Measurements from ENCODE around the gene SLC6A16. TPM values are rescaled to one million over a fixed set of nuclear protein-coding genes. Genes with fewer than 3 reads are reported as not detected.
"Not testable (repeated sequence)": the region's sequence is repeated elsewhere in the genome, so short reads cannot be mapped to it uniquely, and the experiment has no call there.

Gene SLC6A16
- 0.05 TPM in 2 replicates for total RNA-seq (2014; rRNA removed; shearing (Covaris generic))

GRCh38 chr19:49324801-49325576 lies at the start of gene SLC6A16:
TSS of gene SLC6A16 (minus strand) at chr19:49325191. CDS start at chr19:49311347, 13,844 bp downstream.
- DNase-seq (ENCODE audit: low read depth), result no peak

- not testable (repeated sequence) for DNase-seq (ENCODE audit: low read depth)
Observed at GRCh38 chr19:49373174-49373573, 48.2 kb upstream of the SLC6A16 start.

DNA sequence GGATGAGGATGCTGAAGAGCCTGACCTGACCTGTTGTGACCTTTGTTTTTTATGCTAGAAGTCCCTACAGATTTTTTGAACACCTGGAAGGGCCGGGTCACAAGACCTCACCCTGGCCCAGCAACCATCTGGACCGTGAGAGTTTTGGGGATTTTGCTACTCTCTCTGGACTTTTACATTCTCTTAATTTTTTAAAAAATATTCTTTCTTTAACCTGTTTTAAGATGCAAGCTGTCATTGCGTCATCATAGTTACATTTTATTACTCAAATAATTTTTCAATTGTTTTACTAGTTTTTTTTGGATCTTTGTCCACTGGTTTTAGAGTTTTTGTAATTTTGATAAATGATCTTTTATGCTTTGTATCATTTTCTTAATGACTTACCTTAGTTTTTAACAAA lies 46.2 kb upstream of the SLC6A16 start:
- DNase-seq (ENCODE audit: low read depth), result no peak

- DNase-seq (ENCODE audit: low read depth), result no peak
Observed at GRCh38 chr19:49368711-49369358, 43.8 kb upstream of the SLC6A16 start.

GRCh38 chr19:49366110-49366509 lies 41.1 kb upstream of the SLC6A16 start:
- no peak for DNase-seq (ENCODE audit: low read depth)

GRCh38 chr19:49364083-49364737 lies 39.2 kb upstream of the SLC6A16 start:
- no peak for DNase-seq (ENCODE audit: low read depth)

DNA sequence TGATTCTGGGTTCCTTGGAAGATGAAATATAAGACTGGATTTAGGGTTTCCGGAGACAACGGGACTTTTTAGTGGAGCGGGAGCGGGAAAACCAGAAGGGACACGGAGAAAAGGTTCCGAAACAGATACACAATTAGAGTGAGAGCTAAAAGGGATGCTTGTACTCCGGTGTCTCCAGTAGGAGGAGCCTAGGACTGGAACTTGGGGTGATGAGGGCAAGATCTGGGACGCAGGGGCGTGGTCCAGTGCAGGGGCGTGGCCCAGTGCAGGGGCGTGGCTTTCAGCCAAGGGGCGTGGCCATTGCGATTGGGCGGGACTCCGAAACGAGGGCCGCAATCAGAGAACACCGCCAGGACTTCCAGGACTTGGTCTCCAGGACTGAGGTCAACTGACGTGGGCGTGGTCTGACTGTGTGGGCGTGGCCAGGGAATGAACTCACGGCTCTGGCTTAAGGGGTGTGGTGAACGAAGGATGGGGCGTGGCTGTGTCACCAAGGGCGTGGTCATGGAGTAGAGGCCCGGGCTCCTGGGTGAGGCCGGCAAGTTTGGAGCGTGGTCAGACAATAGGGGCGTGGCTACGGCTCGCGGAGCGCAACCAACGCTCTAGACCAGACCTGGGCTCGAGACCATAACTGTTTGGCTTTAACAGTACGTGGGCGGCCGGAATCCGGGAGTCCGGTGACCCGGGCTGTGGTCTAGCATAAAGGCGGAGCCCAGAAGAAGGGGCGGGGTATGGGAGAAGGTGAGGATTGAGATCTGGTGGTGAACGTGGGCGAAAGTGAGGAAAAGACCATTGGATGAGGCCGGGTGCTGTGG lies 38.5 kb upstream of the SLC6A16 start, which contains the start of gene DKKL1:
Gene DKKL1 (plus strand): TSS at position 610 of the 815 bp plus-strand sequence. CDS start 122 bp downstream, at position 732.
- DNase-seq (ENCODE audit: low read depth), result peak; percentile 97

DNA sequence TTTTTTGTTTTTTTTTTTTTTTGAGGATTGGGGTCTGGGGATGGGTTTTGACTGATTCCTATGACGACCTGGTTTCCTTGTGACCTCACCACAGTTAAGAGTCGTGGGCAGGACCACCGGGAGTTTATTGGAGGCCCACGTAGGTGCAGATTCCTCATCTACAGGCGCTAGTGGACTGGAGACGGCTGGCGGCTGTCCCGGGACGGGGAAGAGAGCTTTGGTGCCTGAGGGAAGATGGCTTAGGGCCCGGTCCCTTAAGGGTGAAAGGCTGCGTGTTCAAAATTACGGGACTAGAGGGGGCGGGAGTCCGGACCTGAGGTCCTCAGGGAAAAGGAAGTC lies 37.9 kb upstream of the SLC6A16 start:
- DNase-seq (ENCODE audit: low read depth), result no peak

DNA sequence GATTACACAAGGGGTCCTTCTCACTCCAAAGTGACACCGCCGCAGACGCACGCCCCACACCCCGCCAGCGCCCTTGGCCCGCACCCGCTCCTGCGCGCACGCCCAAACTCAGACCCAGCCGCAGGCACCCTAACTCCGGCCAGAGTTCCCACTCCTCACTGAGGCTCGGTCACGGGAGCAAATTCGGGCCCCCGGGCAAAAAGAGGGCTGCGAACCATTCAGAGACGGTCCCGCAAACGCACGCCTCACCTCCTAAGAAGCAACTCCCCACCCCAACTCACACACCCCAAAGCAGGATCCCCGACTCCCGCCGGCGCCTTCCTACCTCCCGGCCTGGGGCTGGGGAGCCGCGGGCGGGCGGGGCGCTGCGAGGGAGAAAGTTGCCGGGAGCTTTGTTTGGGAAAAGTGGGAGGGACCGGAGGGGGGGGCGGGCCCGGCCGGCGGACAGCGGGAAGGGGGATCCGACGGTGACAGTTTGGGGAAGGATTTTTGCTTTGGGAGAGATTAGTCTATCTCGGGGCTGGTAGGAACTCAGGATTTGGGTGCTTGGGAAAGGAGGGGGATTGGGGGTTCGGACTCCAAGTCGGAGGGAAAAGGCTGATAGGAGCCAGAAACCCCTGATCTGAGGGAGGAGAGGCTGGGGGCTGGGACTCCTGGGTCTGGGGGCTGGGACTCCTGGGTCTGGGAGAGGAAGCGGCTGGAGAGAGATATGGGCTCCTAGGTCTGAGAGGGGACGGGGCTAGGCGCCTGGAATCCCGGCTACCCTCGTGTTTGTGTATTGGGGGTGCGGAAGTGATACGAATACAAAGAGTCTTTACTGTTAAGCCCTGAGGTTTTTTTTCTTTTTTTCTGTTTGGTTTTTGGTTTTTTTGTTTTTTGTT lies 37.3 kb upstream of the SLC6A16 start, which contains the start of gene TEAD2:
Gene TEAD2 (minus strand): TSS at position 369 of the 881 bp plus-strand sequence. CDS start 2,341 bp downstream, outside the sequence.
- DNase-seq (ENCODE audit: low read depth), result peak; percentile 60

DNA sequence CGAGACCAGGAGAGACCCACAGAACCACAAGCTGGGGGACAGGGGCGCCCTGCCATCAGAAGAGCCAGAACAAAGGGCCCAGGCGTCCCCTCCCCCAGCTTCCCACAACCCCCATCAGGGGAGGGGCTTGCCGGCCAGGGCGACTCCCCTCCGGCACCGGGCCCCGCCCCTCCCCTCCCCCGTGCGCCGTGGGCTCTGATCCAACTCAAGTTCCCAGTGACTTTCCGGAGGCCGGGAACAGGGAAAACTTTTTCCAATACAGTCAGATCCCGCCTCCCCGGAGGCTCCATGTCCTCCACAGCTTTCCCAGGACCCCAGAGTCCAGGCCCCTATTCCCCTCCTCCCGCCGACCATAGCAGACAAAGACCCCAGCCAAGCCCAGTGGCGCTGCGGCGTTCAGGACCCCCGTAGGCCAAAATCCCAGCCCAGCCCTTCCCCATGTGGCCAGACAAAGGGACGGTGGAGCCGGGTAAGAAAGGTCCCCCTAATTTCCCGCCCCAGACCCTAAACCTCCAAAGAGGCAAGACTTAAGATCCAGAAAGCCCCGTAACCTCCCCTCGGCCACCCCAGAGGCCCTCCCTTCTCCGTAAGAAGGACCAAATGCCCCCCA lies 36.6 kb upstream of the SLC6A16 start:
- peak; percentile 61 for DNase-seq (ENCODE audit: low read depth)

DNA sequence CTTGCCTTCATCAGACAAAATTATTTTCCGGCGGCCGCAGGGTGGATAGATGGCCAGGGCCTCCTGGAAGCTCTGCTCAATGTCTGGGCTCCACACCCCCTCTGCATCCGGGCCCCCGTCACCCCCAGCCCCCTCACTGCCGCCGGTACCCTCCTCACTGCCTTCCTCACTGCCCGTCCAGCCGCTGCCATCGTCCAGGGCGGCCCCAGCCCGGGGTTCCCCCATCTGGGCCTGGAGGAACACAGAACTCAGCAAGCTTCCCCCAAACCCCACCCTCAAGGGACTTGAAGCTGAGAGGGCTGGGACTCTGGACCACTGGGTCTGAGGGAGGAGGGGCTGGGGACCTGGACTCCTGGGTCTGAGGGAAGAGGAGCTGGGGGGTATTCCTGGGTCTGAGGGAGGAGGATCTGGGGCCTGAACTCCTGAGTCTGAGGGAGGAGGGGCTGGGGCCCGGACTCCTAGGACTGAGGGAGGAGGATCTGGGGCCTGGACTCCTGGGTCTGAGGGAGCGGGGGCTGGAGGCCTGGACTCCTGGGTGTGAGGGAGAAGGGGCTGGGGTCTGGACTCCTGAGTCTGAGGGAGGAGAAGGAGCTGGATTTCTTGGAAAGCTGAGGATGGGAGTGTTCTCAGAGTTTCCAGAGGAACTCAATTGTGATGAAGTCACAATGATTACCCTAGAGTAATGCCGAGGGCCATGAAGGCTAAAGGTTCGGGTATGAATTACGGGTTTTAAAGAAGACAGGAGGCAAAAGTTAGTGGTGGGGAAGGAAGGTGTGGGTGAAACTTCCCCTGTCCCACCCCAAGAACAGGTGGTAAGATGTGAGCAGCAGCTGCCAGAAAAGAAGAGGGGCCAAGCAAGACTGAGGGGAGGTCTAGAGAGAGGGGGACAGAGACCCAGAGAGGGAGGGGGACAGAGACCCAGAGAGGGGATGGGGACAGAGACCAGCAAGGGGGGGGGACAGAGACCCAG lies 35.1 kb upstream of the SLC6A16 start:
- DNase-seq (ENCODE audit: low read depth), result no peak

DNA sequence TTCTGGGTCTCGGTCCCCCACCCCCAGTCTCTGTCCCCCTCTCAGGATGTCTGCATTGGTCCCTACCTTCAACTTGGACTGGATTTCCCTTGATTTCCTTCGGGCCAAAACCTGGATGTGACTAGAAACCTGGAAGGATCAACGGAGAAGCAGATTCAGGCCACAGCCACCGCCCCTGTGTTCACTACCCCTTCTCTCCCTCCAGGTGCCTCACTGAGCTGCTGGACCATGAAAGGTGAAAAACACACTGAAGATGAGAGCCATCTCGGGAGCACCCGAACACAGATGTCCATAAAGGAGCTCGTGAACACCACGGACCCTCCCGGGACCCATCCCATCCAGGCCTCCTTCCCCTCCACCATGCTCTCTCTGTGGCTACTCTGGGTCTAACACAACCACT lies 32.2 kb upstream of the SLC6A16 start:
- DNase-seq (ENCODE audit: low read depth), result no peak

DNA sequence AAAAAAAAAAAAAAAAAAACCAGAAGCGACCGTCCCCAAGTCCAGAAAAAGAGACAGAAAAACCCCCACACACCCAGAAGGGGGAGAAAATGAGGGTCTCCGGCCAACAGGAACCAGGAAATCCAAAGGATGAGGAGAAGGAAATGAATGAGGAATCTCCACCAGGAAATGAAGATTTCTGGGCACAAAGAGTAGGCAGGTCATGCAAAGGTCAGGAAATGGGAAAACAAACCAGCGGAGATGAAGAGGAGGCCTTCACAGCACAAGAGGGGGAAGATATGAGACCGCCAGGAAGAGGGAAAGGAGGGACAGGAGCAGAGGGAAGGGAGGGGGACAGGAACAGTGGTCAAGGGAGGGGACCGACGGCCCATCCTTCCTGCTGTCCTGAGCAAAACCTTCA lies 31.4 kb upstream of the SLC6A16 start:
- no peak for DNase-seq (ENCODE audit: low read depth)

- DNase-seq (ENCODE audit: low read depth), result no peak
Observed at GRCh38 chr19:49355909-49356353, 30.9 kb upstream of the SLC6A16 start.

- no peak for DNase-seq (ENCODE audit: low read depth)
Observed at GRCh38 chr19:49349567-49349966, 24.6 kb upstream of the SLC6A16 start.

DNA sequence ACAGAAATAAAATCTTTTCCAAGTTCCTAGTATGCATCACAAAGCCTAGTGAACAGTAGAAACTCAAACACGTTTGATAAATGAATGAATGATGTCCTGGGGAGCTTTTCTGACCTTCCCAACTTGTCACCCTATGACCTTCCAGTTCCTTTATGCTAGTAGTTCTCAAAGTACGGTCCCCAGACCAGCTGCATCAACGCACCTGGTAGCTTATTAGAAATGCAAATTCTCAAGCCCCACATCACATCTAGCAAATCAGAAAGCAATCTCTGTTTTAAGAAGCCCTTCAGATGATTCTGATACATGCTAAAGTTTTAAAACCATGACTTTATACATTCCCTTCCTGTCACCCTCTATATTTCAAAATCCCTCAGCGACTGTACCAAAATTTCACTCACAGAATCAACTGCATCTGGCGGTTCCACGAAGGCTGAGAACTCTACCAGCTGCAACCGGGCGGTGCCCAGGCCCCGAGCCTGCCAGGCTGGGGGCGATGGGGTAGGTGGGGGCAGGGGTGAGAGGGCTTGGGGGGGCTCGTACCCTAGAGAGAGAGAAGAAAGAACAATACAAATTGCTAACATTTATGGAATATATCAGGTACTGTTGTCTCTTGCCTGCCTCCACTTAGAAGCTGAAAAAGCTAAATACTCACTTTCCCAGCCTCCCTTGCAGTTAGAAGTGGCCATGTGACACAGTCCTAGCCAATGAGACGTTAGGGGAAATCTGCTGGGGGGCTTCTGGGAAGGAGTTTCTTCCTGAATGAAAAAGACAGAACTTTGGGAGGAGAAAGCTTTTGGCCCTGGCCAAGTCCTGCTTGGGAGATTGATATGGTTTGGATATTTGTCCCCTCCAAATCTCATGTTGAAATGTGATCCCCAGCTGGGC lies 23.6 kb upstream of the SLC6A16 start:
- DNase-seq (ENCODE audit: low read depth), result no peak

DNA sequence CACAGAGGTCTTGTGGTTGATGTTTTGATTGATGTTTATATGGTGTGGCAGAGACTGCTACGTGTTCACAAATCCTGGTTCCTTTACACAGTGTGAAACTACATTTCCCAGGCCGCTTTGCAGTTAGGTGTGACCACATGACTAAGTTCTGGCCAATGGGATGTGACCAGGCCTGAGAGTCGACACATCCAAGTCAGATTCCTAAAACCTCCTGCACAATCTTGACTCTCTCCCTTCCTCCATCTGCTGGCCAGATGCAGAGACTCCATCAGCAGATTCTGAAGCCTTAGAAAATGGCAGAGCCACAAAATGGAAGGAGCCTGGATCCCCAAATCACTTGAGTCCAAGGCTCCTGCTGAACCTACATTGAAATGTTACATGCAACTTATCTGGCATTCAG lies 22.8 kb upstream of the SLC6A16 start:
- peak; percentile 48 for DNase-seq (ENCODE audit: low read depth)

GRCh38 chr19:49347191-49347590 lies 22.2 kb upstream of the SLC6A16 start:
- no peak for DNase-seq (ENCODE audit: low read depth)

Measured in M059J (cell line).